RWPE1 (cell line): ENCODE measurements around the gene CEP72.

Source experiments
- CTCF ChIA-PET: fragments of 350-600 bp; sonication (Branson Sonifier 250); formaldehyde crosslinking; extraction: SDS; loops from one replicate; lab custom pipeline; 2021; lab: Yijun Ruan, JAX
- POLR2A ChIA-PET: fragments of 400-600 bp; formaldehyde crosslinking; extraction: SDS; loops from one replicate; lab custom pipeline; 2020; ENCODE audit warnings: antibody characterized with exemption; ENCODE audit not compliant: low non-redundant PET; lab: Yijun Ruan, JAX
- DNase-seq: peaks from one replicate; pipeline ENCODE4 v3.0.0; 2012; ENCODE audit warnings: low spot score
- H3K27ac ChIP-seq: fragments of 450-650 bp; 2 replicates; pipeline ENCODE4 v1.5.1; 2017
- CTCF ChIP-seq: fragments of 450-650 bp; conservative IDR thresholded peaks from 2 replicates; pipeline ENCODE4 v1.5.1; 2017; ENCODE audit warnings: low read depth, mild to moderate bottlenecking

CEP72 gene

GRCh38 chr5:673831-674629 lies 61.9 kb downstream of the CEP72 start:
- DNase-seq, result no peak
- CTCF ChIA-PET, result interaction anchor here (0.6 kb wide), 1 partner anchor 829 kb away, joined by 3 read pairs; no protein-coding TSS in a partner anchor
- peak overlapping the region; percentile 93 for H3K27ac ChIP-seq
- TF ChIP-seq CTCF, result no peak
- POLR2A ChIA-PET, result no interaction called here

DNA sequence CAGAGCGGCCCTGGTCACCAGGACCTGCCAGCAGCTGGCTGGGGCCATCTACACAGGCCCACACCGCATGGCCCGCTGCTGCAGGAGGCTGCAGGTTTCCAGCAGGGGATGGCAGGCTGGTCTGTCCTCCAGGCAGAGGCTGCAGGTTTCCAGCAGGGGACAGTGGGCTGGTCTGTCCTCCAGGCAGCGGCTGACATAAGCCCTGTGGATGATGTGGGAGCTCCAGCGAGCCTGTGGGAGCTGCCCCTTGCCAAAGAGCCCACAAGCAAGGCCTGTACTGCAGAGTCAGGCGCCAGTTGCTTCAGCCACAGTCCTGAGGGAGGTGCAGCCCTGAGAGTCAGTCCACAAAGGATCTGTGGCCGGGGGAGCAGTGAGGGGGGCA lies 62.5 kb downstream of the CEP72 start:
- TF ChIP-seq CTCF, result no peak
- no peak for DNase-seq
- ChIA-PET CTCF (no interaction called here), POLR2A (no interaction called here)
- H3K27ac ChIP-seq, result peak overlapping the region; percentile 93

- no peak overlapping the region for H3K27ac ChIP-seq
- no peak for TF ChIP-seq CTCF
- CTCF ChIA-PET, result no interaction called here
- no peak for DNase-seq
- POLR2A ChIA-PET, result no interaction called here
Observed at GRCh38 chr5:675111-675870, 63.2 kb downstream of the CEP72 start.

- POLR2A ChIA-PET, result no interaction called here
- TF ChIP-seq CTCF, result no peak
- no peak for DNase-seq
- H3K27ac ChIP-seq, result no peak overlapping the region
- CTCF ChIA-PET, result no interaction called here
Observed at GRCh38 chr5:675871-676698, 63.9 kb downstream of the CEP72 start.

- ChIA-PET CTCF (no interaction called here), POLR2A (no interaction called here)
- no peak for TF ChIP-seq CTCF
- DNase-seq, result no peak
- no peak overlapping the region for H3K27ac ChIP-seq
Observed at GRCh38 chr5:676699-677076, 64.5 kb downstream of the CEP72 start.
